Mesodermal cell (in vitro differentiated cells): ENCODE results near the gene CNPY4.

Experiments used
- H3K27ac ChIP-seq: 2 replicates; pipeline ENCODE4 v1.7.0; 2013; ENCODE audit warnings: mild to moderate bottlenecking, low read depth, low read length, moderate library complexity; ENCODE audit not compliant: severe bottlenecking
- H3K36me3 ChIP-seq: 2 replicates; pipeline ENCODE4 v1.7.1; 2013; ENCODE audit warnings: mild to moderate bottlenecking, low read length, moderate library complexity; ENCODE audit not compliant: control insufficient read depth, insufficient read depth
- H3K4me1 ChIP-seq: one replicate; pipeline ENCODE4 v1.7.1; 2013; ENCODE audit warnings: mild to moderate bottlenecking, low read length; ENCODE audit not compliant: insufficient read depth, control insufficient read depth, poor library complexity, severe bottlenecking
- H3K4me3 ChIP-seq: 2 replicates; pipeline ENCODE4 v1.7.0; 2013; ENCODE audit warnings: low read length, control low read depth, mild to moderate bottlenecking; ENCODE audit not compliant: insufficient read depth, poor library complexity, severe bottlenecking; ENCODE audit errors: extremely low read depth
- H3K9me3 ChIP-seq: 2 replicates; pipeline ENCODE4 v1.7.1; 2013; ENCODE audit warnings: mild to moderate bottlenecking, low read length, moderate library complexity; ENCODE audit not compliant: control insufficient read depth
- WGBS, 2 experiments: methylation state at CpG; one replicate each; pipeline ENCODE4 v1.1.5; 2013; ENCODE audit warnings: missing lambda C conversion rate in 2 of 2; ENCODE audit not compliant: insufficient coverage in 2 of 2; 5-methylcytosine and 5-hydroxymethylcytosine counted together

Gene CNPY4

DNA sequence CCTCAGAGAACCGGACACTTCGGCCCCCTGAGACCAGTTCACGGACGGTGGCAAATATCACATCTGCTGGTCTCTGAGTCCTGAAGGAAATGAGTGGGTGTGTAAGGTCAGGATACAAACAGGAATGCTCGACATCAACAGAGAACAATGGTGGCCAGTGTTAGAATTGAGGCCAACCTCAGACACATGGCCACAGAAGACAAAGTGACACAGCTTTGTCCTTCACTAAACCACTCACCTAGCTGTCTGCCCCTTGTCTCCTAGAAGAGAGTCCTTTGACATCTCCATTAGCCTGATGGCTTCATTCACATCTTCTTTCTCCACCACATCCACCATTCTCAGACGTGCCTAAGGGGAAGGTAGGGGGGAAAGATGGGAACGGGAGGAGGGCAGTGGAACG lies 26.4 kb upstream of the CNPY4 start:
- peak overlapping the region; percentile 7 for H3K27ac ChIP-seq
- 94 to 95% methylated on average over 5 of the region's 8 CpGs for WGBS, 2 experiments
- peaks cover 84% of the 10 kb centered on the region for H3K36me3 ChIP-seq
- peaks cover 41% of the 10 kb centered on the region for H3K4me1 ChIP-seq
- H3K9me3 ChIP-seq, result no peaks in the 10 kb centered on the region
- H3K4me3 ChIP-seq, result no peak overlapping the region

DNA sequence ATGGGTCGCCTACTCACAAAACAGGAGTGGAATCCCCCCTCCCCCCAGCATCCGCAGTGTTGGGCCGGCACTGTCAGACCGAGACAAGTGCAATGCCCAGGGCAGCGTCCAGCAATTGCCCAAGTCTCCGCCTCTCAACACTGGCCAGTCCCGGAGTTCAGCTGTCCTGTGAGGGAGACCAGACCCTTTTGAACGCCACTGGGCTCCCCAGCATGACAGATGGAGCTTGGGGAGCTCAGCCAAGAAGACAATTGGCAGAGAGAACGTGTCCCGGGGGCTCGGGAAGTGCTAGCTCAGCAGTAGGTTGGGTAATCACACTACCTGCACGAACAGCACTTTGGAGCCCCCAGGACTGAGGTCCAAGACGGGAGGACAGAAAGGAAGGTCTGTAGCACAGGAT lies 25.9 kb upstream of the CNPY4 start:
- WGBS, 2 experiments, result 86 to 91% methylated on average over 12 of the region's 13 CpGs
- Histone ChIP-seq H3K9me3 (no peaks in the 10 kb centered on the region), H3K4me3 (no peak overlapping the region), H3K27ac (peak overlapping the region; percentile 7), H3K36me3 (peaks cover 88% of the 10 kb centered on the region), H3K4me1 (peaks cover 46% of the 10 kb centered on the region)

DNA sequence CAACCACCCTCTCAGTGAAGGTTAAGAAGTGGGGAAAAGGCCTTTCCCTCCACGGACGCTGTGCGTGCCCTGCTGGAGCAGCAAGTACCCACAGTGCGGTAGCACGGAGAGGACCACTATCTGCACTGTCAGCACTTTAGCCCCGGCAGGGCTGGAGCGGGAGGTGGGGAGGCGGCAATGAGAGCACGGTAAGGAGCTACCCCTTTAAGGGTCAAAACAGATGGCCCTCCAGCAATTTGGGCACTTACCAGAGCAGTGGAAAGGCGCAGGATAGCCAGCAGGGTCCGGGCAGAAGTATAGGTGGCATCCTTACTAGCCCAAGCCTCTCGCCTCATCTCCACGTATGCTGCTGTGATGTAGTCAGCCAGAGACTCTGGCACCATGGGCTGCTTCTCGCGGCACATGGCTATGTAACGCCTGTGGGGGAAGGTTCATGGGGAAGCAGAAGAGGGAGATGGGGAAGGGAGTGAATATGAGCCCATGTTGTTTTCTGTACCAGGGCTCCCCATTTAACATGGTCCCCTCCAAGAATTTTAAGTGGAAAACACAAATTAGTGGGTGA lies 25.4 kb upstream of the CNPY4 start:
- Histone ChIP-seq H3K9me3 (no peaks in the 10 kb centered on the region), H3K27ac (peak overlapping the region; percentile 7), H3K4me3 (no peak overlapping the region), H3K4me1 (peaks cover 51% of the 10 kb centered on the region), H3K36me3 (peaks cover 93% of the 10 kb centered on the region)
- 94 to 97% methylated on average over 11 to 16 of the region's 16 CpGs for WGBS, 2 experiments

DNA sequence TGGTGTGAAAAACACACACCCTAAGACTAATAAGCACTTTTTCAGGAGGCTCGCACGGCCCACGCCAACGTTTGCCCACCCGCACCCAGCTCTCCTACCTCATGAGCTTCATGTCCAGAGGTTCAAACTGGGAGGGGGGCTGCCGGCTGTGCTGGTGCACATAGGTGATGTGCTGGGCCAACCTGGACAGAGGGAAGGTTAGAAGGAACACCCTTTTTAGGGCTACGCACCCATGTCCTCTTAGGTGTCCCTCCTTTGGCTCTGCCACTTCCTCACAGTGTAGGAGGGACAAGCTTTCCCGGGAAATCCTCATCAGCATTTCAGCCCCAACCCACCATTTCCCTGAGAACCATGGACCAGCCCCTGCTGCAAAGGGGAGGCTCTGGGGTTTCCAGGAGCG lies 24.1 kb upstream of the CNPY4 start:
- peaks cover 99% of the 10 kb centered on the region for H3K36me3 ChIP-seq
- no peaks in the 10 kb centered on the region for H3K9me3 ChIP-seq
- H3K4me1 ChIP-seq, result peaks cover 52% of the 10 kb centered on the region
- no peak overlapping the region for H3K4me3 ChIP-seq
- 89 to 96% methylated on average over 4 to 5 of the region's 9 CpGs for WGBS, 2 experiments
- peak overlapping the region; percentile 7 for H3K27ac ChIP-seq

DNA sequence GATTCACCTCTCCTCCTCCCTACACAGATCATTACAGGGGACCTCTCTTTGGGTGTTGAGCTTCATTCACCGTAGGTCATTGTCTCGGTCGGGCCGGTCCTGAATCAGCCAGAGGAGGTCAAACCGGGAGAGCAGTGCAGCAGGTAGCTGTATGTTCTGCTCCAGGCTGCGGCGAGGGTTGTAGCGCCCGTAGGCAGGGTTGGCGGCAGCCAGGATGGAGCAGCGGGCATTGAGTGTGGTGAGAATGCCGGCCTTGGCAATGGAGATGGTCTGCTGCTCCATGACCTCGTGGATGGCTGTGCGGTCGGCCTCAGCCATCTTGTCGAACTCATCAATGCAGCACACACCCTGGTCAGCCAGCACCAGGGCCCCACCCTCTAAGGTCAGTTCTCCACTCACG lies 23.7 kb upstream of the CNPY4 start:
- WGBS, 2 experiments, result 97 to 98% methylated on average over 15 to 17 of the region's 17 CpGs
- Histone ChIP-seq H3K36me3 (peaks cover 95% of the 10 kb centered on the region), H3K4me1 (peaks cover 49% of the 10 kb centered on the region), H3K9me3 (no peaks in the 10 kb centered on the region), H3K27ac (peak overlapping the region; percentile 31), H3K4me3 (no peak overlapping the region)

DNA sequence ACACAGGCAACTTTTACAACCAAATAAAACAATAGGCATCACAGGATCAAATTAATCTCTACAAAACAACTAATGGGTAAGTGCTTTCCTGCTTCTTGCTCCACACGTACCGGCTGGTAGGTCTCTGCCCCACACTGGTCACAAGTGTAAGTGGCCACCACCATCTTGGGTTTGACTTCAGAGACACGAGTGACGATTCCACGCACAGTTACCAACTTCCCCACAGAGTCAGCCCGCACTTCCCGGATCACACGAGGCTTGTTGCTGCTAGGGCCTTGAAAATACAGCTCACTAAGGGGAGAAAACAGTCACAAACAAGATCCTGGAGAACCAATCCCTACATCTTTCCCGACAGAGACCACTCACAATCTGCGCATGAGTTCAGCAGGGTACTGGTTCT lies 20.5 kb upstream of the CNPY4 start:
- Histone ChIP-seq H3K9me3 (no peaks in the 10 kb centered on the region), H3K36me3 (peaks cover 71% of the 10 kb centered on the region), H3K4me1 (peaks cover 47% of the 10 kb centered on the region), H3K4me3 (peak overlapping the region; percentile 100), H3K27ac (peak overlapping the region; percentile 6)
- 92 to 99% methylated on average over 8 to 10 of the region's 10 CpGs for WGBS, 2 experiments

DNA sequence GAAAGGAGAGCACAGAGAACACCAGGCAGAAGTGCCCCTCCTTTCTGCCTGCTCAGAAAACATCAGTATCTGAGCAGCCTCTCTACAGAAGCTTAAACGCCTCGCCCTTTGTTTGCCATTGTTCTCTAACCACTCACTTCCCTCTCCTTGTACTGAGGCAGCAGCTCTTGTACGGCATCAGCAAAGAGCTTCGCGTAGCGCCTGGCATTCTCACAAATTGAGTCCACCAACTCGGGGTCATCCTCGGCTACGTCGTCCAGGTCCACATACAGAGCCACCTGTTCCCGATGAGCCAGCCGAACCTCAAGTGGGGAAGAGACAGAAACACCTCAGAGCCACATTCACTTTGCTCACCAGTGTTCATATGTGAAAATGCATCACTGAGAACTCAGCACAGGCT lies 20.0 kb upstream of the CNPY4 start:
- Histone ChIP-seq H3K4me1 (peaks cover 41% of the 10 kb centered on the region), H3K4me3 (peak overlapping the region; percentile 100), H3K27ac (peak overlapping the region; percentile 96), H3K36me3 (peaks cover 71% of the 10 kb centered on the region), H3K9me3 (no peaks in the 10 kb centered on the region)
- 86 to 91% methylated on average over 12 of the region's 12 CpGs for WGBS, 2 experiments

DNA sequence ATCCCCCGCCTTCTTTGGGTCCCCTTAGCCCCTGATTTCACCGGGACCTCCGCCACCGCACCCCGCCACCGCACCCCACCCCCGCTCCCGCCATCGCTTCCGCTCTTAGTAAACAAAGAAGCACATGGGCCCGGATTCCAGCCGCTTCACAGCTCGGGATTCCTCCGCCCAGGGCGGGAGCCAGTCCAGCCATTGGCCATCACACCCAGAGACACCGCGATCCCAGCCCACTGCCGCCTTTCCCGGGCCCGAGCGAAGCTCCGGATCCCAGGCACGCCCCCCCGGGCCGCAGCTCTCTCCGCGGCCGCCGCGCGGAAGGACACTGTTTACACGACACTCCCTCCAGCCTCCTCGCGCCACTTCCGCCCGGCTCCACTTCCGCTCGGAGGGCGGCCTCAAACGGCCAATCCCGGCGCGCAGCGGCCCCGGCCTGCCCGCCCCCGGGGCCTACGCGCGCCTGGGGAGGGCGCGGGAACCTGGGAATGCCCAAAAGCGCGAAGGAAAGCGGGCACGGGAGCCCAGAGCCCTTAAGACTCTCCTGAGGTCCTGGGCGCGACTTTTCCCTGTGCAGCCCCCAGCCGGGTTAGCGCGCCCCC lies 18.9 kb upstream of the CNPY4 start:
- Histone ChIP-seq H3K4me3 (peak overlapping the region; percentile 100), H3K27ac (peak overlapping the region; percentile 96), H3K36me3 (peaks cover 70% of the 10 kb centered on the region), H3K9me3 (no peaks in the 10 kb centered on the region), H3K4me1 (peaks cover 36% of the 10 kb centered on the region)
- 0% methylated on average over 31 to 48 of the region's 61 CpGs for WGBS, 2 experiments

DNA sequence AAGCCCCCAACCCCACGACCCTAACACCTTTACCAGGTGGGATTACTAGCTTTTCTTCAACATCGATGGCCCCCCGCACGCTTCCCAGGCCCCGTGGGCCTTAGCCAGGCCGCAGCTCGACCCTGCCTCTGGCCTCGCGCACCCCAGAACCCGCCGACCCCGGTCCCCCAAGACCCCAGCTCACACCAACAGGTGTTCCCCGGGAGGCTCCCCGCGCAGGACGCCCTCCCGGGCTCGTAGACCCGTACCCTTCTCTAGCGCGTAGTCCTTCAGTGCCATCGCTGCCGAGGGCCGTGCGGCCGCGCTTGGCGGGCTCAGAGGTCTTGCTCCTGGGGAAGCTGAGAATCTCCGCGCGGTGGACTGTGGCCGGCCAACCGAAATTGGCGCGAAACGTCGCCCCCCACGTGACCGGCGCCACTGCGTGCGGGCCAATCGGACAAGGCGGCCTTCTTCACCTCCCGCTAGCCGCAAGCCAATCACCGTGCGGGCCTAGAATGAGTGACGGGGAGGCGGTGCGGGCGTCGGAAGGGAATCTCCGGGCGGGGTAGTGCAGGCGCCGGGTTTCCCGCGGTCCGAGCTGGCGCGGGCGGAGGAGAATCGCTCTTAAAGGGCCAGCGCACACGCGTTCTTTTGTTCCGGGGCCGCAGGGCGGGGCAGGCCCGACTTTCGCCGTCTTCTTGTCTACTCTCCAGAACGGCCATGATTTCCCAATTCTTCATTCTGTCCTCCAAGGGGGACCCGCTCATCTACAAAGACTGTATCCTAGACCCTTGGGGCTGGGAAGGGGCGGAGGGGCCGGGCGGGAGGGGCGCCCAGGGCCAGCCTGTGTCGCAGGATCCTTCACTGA lies 18.2 kb upstream of the CNPY4 start, which contains the start of the genes AP4M1 and MCM7:
Gene AP4M1, plus strand, starts transcription at position 628 of the 847 bp plus-strand sequence. Its CDS starts 72 bp downstream, at position 700.
Gene MCM7, minus strand, starts transcription at position 382 of the 847 bp plus-strand sequence. Its CDS starts 103 bp downstream, at position 279.
- WGBS, 2 experiments, result 0 to 1% methylated on average over 58 to 59 of the region's 80 CpGs
- H3K36me3 ChIP-seq, result peaks cover 70% of the 10 kb centered on the region

DNA sequence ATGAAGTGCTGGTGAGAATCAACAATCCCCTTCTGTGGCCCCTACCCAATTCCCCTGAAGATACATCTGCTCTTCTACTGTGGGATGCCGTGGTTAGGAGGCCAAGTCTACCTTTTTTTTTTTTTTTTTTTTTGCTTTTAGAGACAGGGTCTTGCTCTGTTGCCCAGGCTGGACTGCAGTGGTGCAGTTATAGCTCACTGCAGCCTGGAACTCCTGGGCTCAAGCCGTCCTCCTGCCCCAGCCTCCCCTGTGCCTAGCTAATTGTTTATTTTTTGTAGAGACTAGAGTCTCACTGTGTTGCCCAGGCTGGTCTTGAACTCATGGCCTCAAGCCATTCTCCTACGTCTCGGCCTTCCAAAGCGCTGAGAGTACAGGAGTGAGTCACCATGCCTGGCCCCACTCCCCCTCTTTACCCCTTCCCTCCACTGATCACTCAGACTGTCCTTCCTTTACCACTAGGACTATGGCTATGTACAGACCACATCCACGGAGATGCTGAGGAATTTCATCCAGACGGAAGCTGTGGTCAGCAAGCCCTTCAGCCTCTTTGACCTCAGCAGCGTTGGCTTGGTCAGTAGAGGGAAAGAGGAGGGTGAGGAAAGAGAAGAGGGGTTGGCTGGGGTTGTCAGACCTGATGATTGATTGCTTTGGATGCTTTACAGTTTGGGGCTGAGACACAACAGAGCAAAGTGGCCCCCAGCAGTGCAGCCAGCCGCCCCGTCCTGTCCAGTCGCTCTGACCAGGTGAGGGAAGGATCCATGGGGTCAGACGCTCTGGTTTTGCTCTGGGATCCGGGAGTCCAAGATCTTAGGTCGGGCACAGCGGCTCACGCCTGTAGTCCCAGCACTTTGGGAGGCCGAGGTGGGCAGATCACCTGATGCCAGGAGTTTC lies 16.2 kb upstream of the CNPY4 start:
- H3K36me3 ChIP-seq, result peaks cover 67% of the 10 kb centered on the region
- H3K27ac ChIP-seq, result peak overlapping the region; percentile 96
- 82 to 83% methylated on average over 15 to 16 of the region's 17 CpGs for WGBS, 2 experiments
- H3K4me1 ChIP-seq, result peaks cover 29% of the 10 kb centered on the region
- no peaks in the 10 kb centered on the region for H3K9me3 ChIP-seq
- peak overlapping the region; percentile 100 for H3K4me3 ChIP-seq

More for the DNA sequence above, 18.2 kb upstream of the CNPY4 start, which contains the start of the genes AP4M1 and MCM7:
- Histone ChIP-seq H3K4me1 (peaks cover 30% of the 10 kb centered on the region), H3K27ac (peak within 1 kb of the TSS; percentile 96), H3K4me3 (peak within 1 kb of the TSS; percentile 100), H3K9me3 (no peaks in the 10 kb centered on the region)
